Esophagus (tissue), 2 donors: Measurements from ENCODE around the gene MLLT3. TPM values are rescaled to one million over a fixed set of nuclear protein-coding genes. Genes with fewer than 3 reads are reported as not detected.

Source experiments
- H3K27ac ChIP-seq, 2 donors: one replicate each; pipeline ENCODE4 v1.5.1; 2013; ENCODE audit warnings: low read depth in 2 of 2, mild to moderate bottlenecking in 2 of 2, inconsistent platforms in 1 of 2, low read length in 1 of 2, moderate library complexity in 1 of 2
- H3K27me3 ChIP-seq, 2 donors: one replicate each; pipeline ENCODE4 v1.6.1; 2013; ENCODE audit warnings: low read length in 2 of 2, control low read depth in 1 of 2, mild to moderate bottlenecking in 1 of 2; ENCODE audit not compliant: insufficient read depth in 2 of 2, control insufficient read depth in 1 of 2
- H3K36me3 ChIP-seq, 2 donors: one replicate each; pipeline ENCODE4 v1.6.1; 2013; ENCODE audit warnings: low read length in 1 of 2; ENCODE audit not compliant: control insufficient read depth in 2 of 2, insufficient read depth in 2 of 2
- H3K4me1 ChIP-seq, 2 donors: one replicate each; pipeline ENCODE4 v1.6.1; 2013; ENCODE audit warnings: low read length in 1 of 2; ENCODE audit not compliant: control insufficient read depth in 2 of 2, insufficient read depth in 2 of 2
- H3K4me3 ChIP-seq, 2 donors: one replicate each; pipeline ENCODE4 v1.5.1; 2013; ENCODE audit warnings: low read length in 2 of 2, mild to moderate bottlenecking in 2 of 2, low read depth in 1 of 2, moderate library complexity in 1 of 2
- H3K9me3 ChIP-seq, 2 donors: one replicate each; pipeline ENCODE4 v1.6.1; 2013; ENCODE audit warnings: mild to moderate bottlenecking in 2 of 2, low read depth in 1 of 2, low read length in 1 of 2, moderate library complexity in 1 of 2; ENCODE audit not compliant: control insufficient read depth in 2 of 2, insufficient read depth in 1 of 2
- WGBS, 2 donors: extraction: QIAGEN DNeasy Blood & Tissue Kit; methylation state at CpG; one replicate each; pipeline ENCODE4 v1.1.7; 2013; 5-methylcytosine and 5-hydroxymethylcytosine counted together
- polyA plus RNA-seq, 2 donors: library from polyadenylated mRNA; stranded (reverse); fragments of 200-250 nt; gene quantifications; one replicate each; pipeline ENCODE4 v1.2.3, GENCODE V29; 2013
- donor health status: healthy with polysubstance abuse.
- donor health status: Bipolar disorder and iron deficiency.

MLLT3 gene
- polyA plus RNA-seq, 2 donors, result 4.6 to 5.0 TPM

DNA sequence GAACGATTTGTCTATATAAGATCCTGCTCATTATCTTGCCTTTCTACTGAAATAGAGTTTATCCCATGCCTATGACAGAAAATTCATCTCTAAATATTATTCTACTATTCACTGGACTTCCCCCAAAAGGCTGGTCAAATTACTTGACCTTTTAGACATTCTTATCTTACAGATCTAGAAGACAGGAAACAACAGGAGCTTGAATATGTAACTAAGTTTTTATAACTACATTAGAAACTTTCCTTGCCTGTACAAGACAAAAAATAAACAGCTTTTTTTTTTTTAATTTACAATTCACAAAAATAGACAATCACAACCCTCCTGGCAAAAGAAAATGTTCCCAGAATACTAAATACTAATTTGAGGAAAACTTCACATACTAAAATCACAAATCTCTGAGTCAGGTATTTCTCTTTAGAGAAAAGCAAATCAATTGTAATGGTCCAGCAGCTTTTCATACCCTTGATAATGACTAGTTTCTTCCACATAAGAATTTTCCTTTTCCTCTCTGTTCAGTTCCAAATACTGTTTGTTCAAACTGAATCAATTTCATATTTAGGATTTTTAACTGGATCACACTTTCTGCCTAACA is 68.6 kb downstream of the MLLT3 start:
- no peaks in the 10 kb centered on the region for H3K27me3 ChIP-seq
- H3K36me3 ChIP-seq, result no peaks in the 10 kb centered on the region
- WGBS, 2 donors, result 41 to 43% methylated on average over 1 of the region's 1 CpG
- no peaks in the 10 kb centered on the region for H3K9me3 ChIP-seq
- H3K4me1 ChIP-seq, result no peaks in the 10 kb centered on the region
- H3K4me3 ChIP-seq, result no peak overlapping the region
- H3K27ac ChIP-seq, result no peak overlapping the region

DNA sequence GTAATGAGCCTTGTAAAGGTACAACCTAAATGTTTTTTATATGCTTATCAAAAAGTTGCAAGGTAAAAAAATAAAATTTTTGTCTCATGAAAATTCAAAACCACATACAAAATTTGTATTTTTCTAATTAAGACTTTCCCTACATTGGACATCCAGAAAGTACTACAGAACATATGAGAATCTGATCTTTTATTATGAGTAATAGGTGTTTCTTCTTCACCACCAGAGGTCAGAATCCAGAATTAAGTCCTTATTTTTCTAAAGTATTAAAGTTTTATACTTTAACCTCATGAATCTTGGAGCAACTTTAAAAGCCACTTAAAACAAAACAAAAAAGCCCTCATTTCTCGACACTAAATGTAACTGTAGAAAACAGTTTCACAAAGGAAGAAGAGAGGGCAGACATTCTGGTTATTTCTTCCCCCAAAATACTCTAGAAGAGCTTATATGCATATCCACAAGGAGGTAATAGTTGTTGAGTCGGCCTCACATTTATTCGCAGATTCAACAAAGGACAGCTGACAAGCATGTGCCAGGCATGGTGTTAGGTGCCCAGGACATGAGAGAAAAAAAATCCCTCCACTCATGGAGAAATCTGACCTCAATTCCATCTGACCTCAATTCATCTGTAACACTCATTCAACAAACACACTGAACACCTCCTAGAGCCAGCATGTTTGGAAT is 69.3 kb downstream of the MLLT3 start:
- H3K36me3 ChIP-seq, result no peaks in the 10 kb centered on the region
- WGBS, 2 donors, result 70 to 83% methylated on average over 3 of the region's 3 CpGs
- no peak overlapping the region for H3K4me3 ChIP-seq
- H3K27ac ChIP-seq, result no peak overlapping the region
- H3K9me3 ChIP-seq, result no peaks in the 10 kb centered on the region
- H3K27me3 ChIP-seq, result no peaks in the 10 kb centered on the region
- no peaks in the 10 kb centered on the region for H3K4me1 ChIP-seq

DNA sequence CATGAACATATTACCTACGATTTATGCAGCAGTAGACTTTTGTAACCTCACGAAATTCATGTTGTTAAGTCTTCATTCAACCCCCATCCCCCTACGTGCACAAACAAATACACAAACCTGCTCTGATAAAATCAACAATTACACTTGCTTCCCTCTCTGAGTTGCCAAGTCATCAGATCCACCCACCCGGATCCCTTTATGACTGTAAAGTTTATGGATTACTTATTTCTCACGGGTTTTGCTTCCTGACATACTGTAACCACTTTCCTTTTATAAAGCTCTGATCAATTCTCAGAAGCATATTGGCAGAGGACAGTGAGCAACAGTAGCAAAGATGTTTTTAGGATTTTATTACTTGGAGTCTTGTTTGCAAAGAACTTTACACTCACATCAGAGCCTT is 70.5 kb downstream of the MLLT3 start:
- H3K27ac ChIP-seq, result no peak overlapping the region
- no peaks in the 10 kb centered on the region for H3K27me3 ChIP-seq
- H3K4me3 ChIP-seq, result no peak overlapping the region
- no peaks in the 10 kb centered on the region for H3K9me3 ChIP-seq
- no peaks in the 10 kb centered on the region for H3K4me1 ChIP-seq
- 49 to 57% methylated on average over 5 of the region's 5 CpGs for WGBS, 2 donors
- H3K36me3 ChIP-seq, result no peaks in the 10 kb centered on the region

DNA sequence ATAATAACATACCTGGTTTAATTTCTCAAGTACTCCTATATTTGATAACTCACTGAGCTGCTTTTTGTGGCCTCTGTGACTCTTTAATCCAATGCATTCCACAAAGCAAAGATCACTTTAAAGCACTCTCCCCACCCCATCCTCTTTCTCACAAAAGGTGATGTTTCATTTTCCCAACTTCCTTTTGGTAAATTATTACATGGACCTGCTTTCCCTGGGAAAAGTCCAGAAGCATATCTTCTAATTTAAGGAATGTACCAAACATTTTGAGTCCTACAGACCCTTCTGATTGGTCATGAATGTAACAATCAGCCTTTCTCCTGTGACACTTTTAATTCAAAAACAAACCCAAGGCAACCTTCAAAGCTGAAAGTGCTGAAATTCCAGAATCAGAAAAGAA is 71.1 kb downstream of the MLLT3 start:
- H3K4me1 ChIP-seq, result no peaks in the 10 kb centered on the region
- no peaks in the 10 kb centered on the region for H3K9me3 ChIP-seq
- H3K27ac ChIP-seq, result no peak overlapping the region
- H3K27me3 ChIP-seq, result no peaks in the 10 kb centered on the region
- no peak overlapping the region for H3K4me3 ChIP-seq
- H3K36me3 ChIP-seq, result no peaks in the 10 kb centered on the region

DNA sequence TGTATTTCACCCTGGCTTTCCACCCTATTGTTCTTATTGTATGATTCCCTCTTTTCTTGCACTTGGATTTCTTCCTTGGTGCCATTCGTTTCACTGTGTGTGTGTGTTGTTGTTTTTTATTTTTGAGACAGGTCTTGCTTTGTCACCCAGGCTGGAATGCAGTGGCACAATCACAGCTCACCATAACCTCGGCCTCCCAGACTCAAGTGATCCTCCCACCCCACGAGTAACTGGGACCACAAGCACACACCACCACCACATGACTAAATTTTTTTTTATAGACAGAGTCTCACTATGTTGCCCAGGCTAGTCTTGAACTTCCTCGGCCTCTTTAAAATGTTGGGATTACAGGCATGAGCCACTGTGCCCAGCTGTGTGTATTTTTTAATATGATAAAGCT is 72.0 kb downstream of the MLLT3 start:
- H3K27ac ChIP-seq, result no peak overlapping the region
- 87 to 91% methylated on average over 4 of the region's 4 CpGs for WGBS, 2 donors
- no peaks in the 10 kb centered on the region for H3K4me1 ChIP-seq
- no peaks in the 10 kb centered on the region for H3K9me3 ChIP-seq
- H3K27me3 ChIP-seq, result no peaks in the 10 kb centered on the region
- H3K36me3 ChIP-seq, result no peaks in the 10 kb centered on the region
- H3K4me3 ChIP-seq, result no peak overlapping the region

DNA sequence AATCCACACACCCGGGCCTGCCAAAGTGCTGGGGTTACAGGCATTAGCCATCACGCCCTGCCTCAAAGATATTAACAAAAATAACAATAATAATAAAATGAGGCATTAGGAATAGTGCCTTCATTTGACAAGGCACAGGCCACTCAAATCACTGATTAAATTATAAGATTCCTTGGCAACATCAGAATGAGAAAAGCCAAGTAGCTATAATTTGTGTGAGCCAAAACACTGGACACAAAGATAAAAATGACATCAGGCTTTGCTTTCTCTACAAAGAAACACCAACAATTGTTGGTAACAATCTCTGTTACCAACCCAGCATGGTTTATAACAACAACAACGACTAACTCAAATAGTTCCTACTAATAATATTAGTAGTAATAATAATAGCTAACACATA is 73.2 kb downstream of the MLLT3 start:
- H3K4me3 ChIP-seq, result no peak overlapping the region
- H3K36me3 ChIP-seq, result no peaks in the 10 kb centered on the region
- 87 to 91% methylated on average over 3 of the region's 3 CpGs for WGBS, 2 donors

DNA sequence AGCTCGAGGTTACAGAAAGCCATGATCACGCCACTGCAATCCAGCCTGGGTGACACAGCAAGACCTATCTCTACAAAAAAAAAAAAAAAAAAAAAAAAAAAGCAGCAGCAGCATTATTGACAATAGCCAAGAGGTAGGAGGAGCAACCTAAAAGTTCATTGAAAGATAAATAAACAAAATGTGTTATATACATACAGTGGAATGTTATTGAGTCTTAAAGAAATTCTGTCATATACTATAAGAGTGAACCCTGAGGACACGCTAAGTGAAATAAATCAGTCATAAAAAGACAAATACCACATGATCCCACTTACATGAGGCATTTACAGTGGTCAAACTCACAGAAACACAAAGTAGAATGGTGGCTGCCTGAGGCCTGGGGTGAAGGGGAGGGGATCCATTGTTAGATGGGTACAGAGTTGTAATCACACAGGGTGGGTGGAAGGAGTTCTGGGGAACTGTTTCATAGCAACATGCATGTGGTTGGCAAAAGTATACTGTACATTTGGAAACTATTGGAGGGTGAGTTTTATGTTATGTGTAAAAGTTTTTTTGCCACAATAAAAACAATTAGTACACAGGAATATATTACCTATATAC is 77.2 kb downstream of the MLLT3 start:
- WGBS, 2 donors, result 96% methylated on average over 3 of the region's 3 CpGs
- Histone ChIP-seq H3K4me1 (no peaks in the 10 kb centered on the region), H3K36me3 (no peaks in the 10 kb centered on the region), H3K27ac (no peak overlapping the region), H3K9me3 (peaks cover under 1 to 5% of the 10 kb centered on the region in 2 donors), H3K4me3 (no peak overlapping the region), H3K27me3 (no peaks in the 10 kb centered on the region)

More for the DNA sequence above, 73.2 kb downstream of the MLLT3 start:
- Histone ChIP-seq H3K9me3 (no peaks in the 10 kb centered on the region), H3K27ac (no peak overlapping the region), H3K4me1 (no peaks in the 10 kb centered on the region), H3K27me3 (no peaks in the 10 kb centered on the region)

DNA sequence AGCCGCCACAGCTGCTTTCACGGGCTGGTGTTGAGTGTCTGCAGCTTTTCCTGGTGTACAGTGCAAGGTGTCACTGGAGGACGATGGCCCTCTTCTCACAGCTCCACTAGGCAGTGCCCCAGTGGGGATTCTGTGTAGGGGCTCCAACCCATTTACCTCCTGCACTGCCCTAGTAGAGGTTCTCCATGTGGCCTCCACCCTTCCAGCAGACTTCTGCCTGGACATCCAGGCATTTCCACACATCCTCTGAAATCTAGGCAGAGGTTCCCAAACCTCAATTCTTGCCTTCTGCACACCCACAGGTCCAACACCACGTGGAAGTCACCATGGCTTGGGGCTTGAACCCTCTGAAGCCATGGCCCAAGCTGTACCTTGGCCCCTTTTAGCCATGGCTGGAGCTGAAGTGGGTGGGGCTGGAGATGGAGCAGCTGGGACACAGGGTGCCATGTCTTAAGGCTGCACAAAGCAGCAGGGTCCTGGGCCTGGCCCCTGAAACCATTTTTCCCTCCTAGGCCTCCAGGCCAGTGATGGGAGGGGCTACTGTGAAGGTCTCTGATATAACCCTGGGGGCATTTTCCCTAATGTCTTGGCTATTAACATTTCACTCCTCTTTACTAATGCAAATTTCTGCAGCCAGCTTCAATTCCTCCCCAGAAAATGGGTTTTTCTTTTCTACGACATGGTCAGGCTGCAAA is 82.0 kb downstream of the MLLT3 start:
- WGBS, 2 donors, result 92 to 95% methylated on average over 5 of the region's 5 CpGs
- Histone ChIP-seq H3K36me3 (no peaks in the 10 kb centered on the region), H3K27me3 (no peaks in the 10 kb centered on the region), H3K9me3 (peaks cover 3 to 8% of the 10 kb centered on the region in 2 donors), H3K4me1 (no peaks in the 10 kb centered on the region), H3K27ac (no peak overlapping the region), H3K4me3 (no peak overlapping the region)

DNA sequence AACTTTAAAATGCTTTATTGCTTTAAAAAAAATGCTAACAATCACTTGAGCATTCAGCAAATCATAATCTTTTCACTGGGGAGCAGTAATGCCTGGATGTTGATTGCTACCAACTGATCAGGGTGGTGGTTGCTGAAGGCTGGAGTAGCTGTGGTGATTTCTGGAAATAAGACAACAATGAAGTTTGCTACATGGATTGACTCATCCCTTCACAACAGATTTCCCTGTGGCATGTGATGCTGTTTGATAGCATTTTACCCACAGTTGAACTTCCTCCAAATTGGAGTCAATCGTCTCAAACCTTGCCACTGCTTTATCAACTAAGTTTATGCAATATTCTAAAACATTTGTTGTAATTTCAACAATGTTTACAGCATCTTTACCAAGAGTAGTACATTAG is 83.3 kb downstream of the MLLT3 start:
- WGBS, 2 donors, result 68 to 69% methylated on average over 1 of the region's 1 CpG
- Histone ChIP-seq H3K4me3 (no peak overlapping the region), H3K4me1 (no peaks in the 10 kb centered on the region), H3K9me3 (peaks cover 3 to 8% of the 10 kb centered on the region in 2 donors), H3K27ac (no peak overlapping the region), H3K36me3 (no peaks in the 10 kb centered on the region), H3K27me3 (no peaks in the 10 kb centered on the region)
